ENCODE data around the gene WNT11.

WNT11 gene

GRCh38 chr11:76218449-76219178, 12.3 kb upstream of the WNT11 start:
- DNase-seq: no peak

GRCh38 chr11:76217653-76218160, 11.4 kb upstream of the WNT11 start:
- DNase-seq: no peak

- no peak for DNase-seq
Measured at GRCh38 chr11:76216536-76217325, 10.4 kb upstream of the WNT11 start.

- DNase-seq: no peak
Measured at GRCh38 chr11:76215941-76216340, 9.6 kb upstream of the WNT11 start.

- DNase-seq: peak in 1 of 2 experiments; percentile 20
Measured at GRCh38 chr11:76214968-76215548, 8.8 kb upstream of the WNT11 start.

GRCh38 chr11:76214186-76214585, 7.9 kb upstream of the WNT11 start:
- no peak for DNase-seq

GRCh38 chr11:76212086-76213035, 6.1 kb upstream of the WNT11 start:
- DNase-seq: no peak

GRCh38 chr11:76210931-76211851, 4.9 kb upstream of the WNT11 start:
- no peak for DNase-seq

- peak; percentile 35 to 43 for DNase-seq
Measured at GRCh38 chr11:76209973-76210930, 4.0 kb upstream of the WNT11 start.

- no peak for DNase-seq
Measured at GRCh38 chr11:76209375-76209972, 3.2 kb upstream of the WNT11 start.

- DNase-seq: peak; percentile 53 to 66
Measured at GRCh38 chr11:76208438-76209374, 2.4 kb upstream of the WNT11 start.

- peak; percentile 60 to 66 for DNase-seq
Measured at GRCh38 chr11:76207642-76208401, 1.5 kb upstream of the WNT11 start.

- DNase-seq: no peak
Measured at GRCh38 chr11:76206077-76206326, 300 bp downstream of the WNT11 start.

- no peak for DNase-seq
Measured at GRCh38 chr11:76205252-76206076, 838 bp downstream of the WNT11 start.

GRCh38 chr11:76203937-76204336, 2.4 kb downstream of the WNT11 start:
- DNase-seq: no peak

- no peak for DNase-seq
Measured at GRCh38 chr11:76203131-76203925, 3.0 kb downstream of the WNT11 start.

Data from AML-193 (cell line).